PC-9 (cell line): ENCODE measurements around the gene FARS2.

Experiments used
- CTCF ChIP-seq: fragments of 200-600 bp; sonication (generic); conservative IDR thresholded peaks from 2 replicates; pipeline ENCODE4 v1.6.1; 2017; ENCODE audit warnings: mixed run types, antibody characterized with exemption, mild to moderate bottlenecking, moderate library complexity
- EZH2 ChIP-seq: fragments of 200-600 bp; sonication (generic); IDR thresholded peaks from 2 replicates; pipeline ENCODE4 v1.8.0; 2017; ENCODE audit warnings: antibody characterized with exemption, low read depth

- TF ChIP-seq CTCF (no peak), EZH2 (no peak)
Measured at GRCh38 chr6:5680095-5680494, 418.8 kb downstream of the FARS2 start.
